Spleen (tissue), 7 donors: ENCODE results near the gene TTYH1.

Source experiments
- CTCF ChIP-seq, 11 experiments: fragments of 200-600 bp in 7 of 11; fragments of 450-650 bp in 4 of 11; sonication (generic) in 4 of 11; IDR thresholded peaks in 8 of 11; conservative IDR thresholded peaks in 3 of 11; 1 replicate in 7 of 11; 2 replicates in 4 of 11; pipeline versions ENCODE4 v1.4.0 to v1.8.0; 2016 to 2021; ENCODE audit warnings: antibody characterized with exemption in 11 of 11, inconsistent platforms in 4 of 11, mild to moderate bottlenecking in 1 of 11
- POLR2AphosphoS5 ChIP-seq, 3 donors: sonication (generic); formaldehyde crosslinking; IDR thresholded peaks; one replicate each; pipeline ENCODE4 v1.5.1; 2017; ENCODE audit warnings: antibody characterized with exemption in 3 of 3
- donor health status: DM: no; HTN: no; CAD: no; lungs with moderate emphysema.
- donor health status: DM: no; HTN: no; CAD: no.
- donor health status: DM: no; HTN: no; CAD: no.

- TF ChIP-seq POLR2AphosphoS5 (IDR thresholded peaks at IDR 0.05) (peak in 2 of 3 donors; percentile 15 to 42), CTCF (IDR thresholded peaks at IDR 0.05 in 8 of 11, conservative IDR thresholded peaks at IDR 0.05 in 3 of 11) (no peak)
These were observed 40.6 kb downstream of the TTYH1 start for GRCh38 chr19:54455786-54456422.
